PC-9 (cell line): ENCODE results near the gene PRKX.

Source experiments
- EZH2 ChIP-seq: fragments of 200-600 bp; sonication (generic); IDR thresholded peaks from 2 replicates; pipeline ENCODE4 v1.8.0; 2017; ENCODE audit warnings: antibody characterized with exemption, low read depth
- TF ChIP-seq, protein P1 (sequence below): fragments of 200-600 bp; sonication (generic); conservative IDR thresholded peaks from 2 replicates; pipeline ENCODE4 v1.6.1; 2017; ENCODE audit warnings: mixed run types, antibody characterized with exemption, mild to moderate bottlenecking, moderate library complexity

DNA sequence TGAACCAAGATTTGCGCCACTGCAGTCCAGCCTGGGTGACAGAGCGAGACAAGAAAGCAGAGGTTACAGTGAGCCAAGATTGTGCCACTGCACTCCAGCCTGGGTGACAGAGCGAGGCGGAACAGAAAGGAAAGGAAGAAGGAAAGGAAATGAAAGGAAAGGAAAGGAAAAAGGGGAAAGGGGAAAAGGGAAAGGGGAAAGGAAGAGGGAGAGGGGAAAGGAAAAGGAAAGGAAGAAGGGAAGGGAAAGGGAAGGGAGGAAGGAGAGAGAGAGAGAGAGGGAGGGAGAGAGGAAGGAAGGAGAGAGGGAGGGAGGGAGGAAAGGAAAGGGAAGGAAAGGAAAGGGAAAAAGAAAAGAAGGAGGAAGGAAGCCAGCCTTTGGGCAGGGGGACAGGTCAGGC is 76.6 kb downstream of the PRKX start:
- TF ChIP-seq, protein P1, sequence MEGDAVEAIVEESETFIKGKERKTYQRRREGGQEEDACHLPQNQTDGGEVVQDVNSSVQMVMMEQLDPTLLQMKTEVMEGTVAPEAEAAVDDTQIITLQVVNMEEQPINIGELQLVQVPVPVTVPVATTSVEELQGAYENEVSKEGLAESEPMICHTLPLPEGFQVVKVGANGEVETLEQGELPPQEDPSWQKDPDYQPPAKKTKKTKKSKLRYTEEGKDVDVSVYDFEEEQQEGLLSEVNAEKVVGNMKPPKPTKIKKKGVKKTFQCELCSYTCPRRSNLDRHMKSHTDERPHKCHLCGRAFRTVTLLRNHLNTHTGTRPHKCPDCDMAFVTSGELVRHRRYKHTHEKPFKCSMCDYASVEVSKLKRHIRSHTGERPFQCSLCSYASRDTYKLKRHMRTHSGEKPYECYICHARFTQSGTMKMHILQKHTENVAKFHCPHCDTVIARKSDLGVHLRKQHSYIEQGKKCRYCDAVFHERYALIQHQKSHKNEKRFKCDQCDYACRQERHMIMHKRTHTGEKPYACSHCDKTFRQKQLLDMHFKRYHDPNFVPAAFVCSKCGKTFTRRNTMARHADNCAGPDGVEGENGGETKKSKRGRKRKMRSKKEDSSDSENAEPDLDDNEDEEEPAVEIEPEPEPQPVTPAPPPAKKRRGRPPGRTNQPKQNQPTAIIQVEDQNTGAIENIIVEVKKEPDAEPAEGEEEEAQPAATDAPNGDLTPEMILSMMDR, result no peak
- no peak for TF ChIP-seq EZH2
